ENCODE data around the gene WBP4. TPM values are rescaled to one million over a fixed set of nuclear protein-coding genes. Genes with fewer than 3 reads are reported as not detected.
"Not testable (repeated sequence)": the region's sequence is repeated elsewhere in the genome, so short reads cannot be mapped to it uniquely, and the experiment has no call there.

Gene WBP4
- total RNA-seq, 2 experiments from 2014 or later = 9.8 to 12.2 TPM

DNA sequence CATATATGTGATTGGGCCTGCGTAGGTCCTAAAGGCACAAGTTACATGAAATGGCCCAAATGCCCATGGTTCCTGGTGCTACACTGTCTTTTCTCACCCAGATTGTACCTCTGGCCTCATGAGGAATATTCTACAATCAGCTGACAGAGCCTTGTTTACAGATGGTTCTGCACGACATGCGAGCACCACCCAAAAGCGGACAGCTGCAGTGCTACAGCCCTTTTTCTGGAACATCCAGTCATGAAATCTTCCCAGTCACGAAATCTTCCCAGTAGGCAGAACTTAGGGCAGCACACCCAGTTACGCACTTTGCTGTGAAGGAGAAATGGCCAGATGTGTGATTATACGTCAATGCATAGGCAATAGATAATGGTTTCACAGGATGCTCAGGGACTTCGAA, 34.5 kb upstream of the WBP4 start:
- no peak for DNase-seq
- peaks cover 29% of the 10 kb centered on the region for H3K4me1 Mint-ChIP-seq
- peaks cover 10% of the 10 kb centered on the region for H3K36me3 Mint-ChIP-seq (ENCODE audit: low read depth)
- ChIA-PET POLR2A (no interaction called here), CTCF (interaction anchor here (1.2 to 1.8 kb wide), 2 partner anchors 16 to 34 kb away, joined by 3 to 4 read pairs; partner anchors contain the start of gene WBP4)
- H3K27me3 Mint-ChIP-seq = no peaks in the 10 kb centered on the region
- no peak overlapping the region for H3K4me3 Mint-ChIP-seq
- H3K27ac Mint-ChIP-seq = no peak overlapping the region
- H3K9me3 Mint-ChIP-seq = peaks cover 3% of the 10 kb centered on the region

GRCh38 chr13:41028051-41028450, 33.3 kb upstream of the WBP4 start:
- ChIA-PET POLR2A (no interaction called here), CTCF (interaction anchor here (1.9 kb wide), 1 partner anchor 9 kb away, joined by 9 read pairs; the partner anchor contains the start of gene ELF1)
- DNase-seq = no peak
- Mint-ChIP-seq H3K4me1 (peaks cover 27% of the 10 kb centered on the region), H3K9me3 (peaks cover 3% of the 10 kb centered on the region), H3K27ac (no peak overlapping the region), H3K4me3 (no peak overlapping the region), H3K27me3 (no peaks in the 10 kb centered on the region), H3K36me3 (ENCODE audit: low read depth) (peaks cover 7% of the 10 kb centered on the region)

GRCh38 chr13:41029629-41030028, 31.7 kb upstream of the WBP4 start:
- peaks cover 3% of the 10 kb centered on the region for H3K9me3 Mint-ChIP-seq
- H3K36me3 Mint-ChIP-seq (ENCODE audit: low read depth) = peaks cover 9% of the 10 kb centered on the region
- no peak for DNase-seq
- H3K4me1 Mint-ChIP-seq = peaks cover 23% of the 10 kb centered on the region
- H3K4me3 Mint-ChIP-seq = no peak overlapping the region
- H3K27me3 Mint-ChIP-seq = no peaks in the 10 kb centered on the region
- POLR2A ChIA-PET = no interaction called here
- H3K27ac Mint-ChIP-seq = no peak overlapping the region
- CTCF ChIA-PET = interaction anchor here (0.7 to 1.9 kb wide), 4 partner anchors 9 to 66 kb away, joined by 3 to 9 read pairs (median 3); partner anchors contain the start of gene ELF1

DNA sequence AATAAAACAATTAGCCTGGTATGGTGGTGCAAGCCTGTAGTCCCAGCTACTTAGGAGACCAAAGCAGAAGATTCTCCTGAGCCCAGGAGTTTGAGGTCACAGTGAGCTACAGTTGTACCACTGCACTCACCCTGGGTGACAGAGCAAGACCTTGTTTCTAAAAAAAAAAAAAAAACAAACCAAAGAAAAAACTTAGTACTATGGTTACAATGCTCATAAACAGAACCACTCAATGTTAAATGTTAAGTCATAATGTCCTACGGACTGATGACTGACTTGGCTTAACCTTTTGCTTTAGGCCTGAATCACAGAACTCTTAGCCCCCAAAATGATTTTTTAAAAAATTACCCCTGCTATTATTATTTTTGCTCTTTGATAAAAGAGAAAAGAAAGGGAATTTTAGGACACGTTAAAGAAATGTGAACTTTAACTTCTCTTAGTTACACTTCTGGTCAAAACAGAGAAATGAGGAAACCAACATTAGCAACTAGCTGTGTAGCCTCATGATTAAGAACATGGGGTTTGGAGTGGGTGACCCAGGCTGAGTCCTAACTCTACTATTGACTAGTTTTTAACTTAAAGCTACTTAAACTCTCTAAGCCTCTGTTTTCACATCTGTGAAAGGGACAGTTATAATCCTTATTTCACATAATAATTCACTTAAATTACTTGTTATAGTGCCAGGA, 28.5 kb upstream of the WBP4 start:
- POLR2A ChIA-PET = no interaction called here
- no peaks in the 10 kb centered on the region for H3K27me3 Mint-ChIP-seq
- no peak overlapping the region for H3K4me3 Mint-ChIP-seq
- H3K9me3 Mint-ChIP-seq = no peaks in the 10 kb centered on the region
- no peak for DNase-seq
- H3K36me3 Mint-ChIP-seq (ENCODE audit: low read depth) = peaks cover 3% of the 10 kb centered on the region
- no peak overlapping the region for H3K27ac Mint-ChIP-seq
- H3K4me1 Mint-ChIP-seq = peaks cover 13% of the 10 kb centered on the region
- CTCF ChIA-PET = interaction anchor here (1.0 kb wide), 1 partner anchor 20 kb away, joined by 4 read pairs; no protein-coding TSS in a partner anchor

DNA sequence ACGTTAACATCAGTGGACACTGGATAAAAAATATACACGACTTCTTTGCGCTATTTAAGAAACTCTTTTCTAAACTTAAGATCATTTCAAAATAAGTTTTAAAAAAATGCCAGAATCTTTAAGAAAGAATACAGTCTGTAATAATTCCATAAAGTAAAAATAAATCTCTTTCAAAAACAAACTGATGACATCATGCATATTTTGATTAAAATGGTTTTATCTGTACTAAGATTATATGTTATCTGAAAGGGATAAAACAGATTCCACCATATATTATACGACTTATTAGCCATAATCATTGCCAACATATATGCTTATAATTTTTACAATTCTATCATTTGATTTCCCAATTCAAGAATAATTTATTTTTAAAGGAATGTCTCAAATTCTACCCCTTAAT, 26.9 kb upstream of the WBP4 start:
- no peak for DNase-seq
- Mint-ChIP-seq H3K4me3 (no peak overlapping the region), H3K36me3 (ENCODE audit: low read depth) (peaks cover 4% of the 10 kb centered on the region), H3K4me1 (peaks cover 13% of the 10 kb centered on the region), H3K27me3 (no peaks in the 10 kb centered on the region), H3K27ac (no peak overlapping the region), H3K9me3 (no peaks in the 10 kb centered on the region)
- CTCF ChIA-PET = no interaction called here
- POLR2A ChIA-PET = no interaction called here

DNA sequence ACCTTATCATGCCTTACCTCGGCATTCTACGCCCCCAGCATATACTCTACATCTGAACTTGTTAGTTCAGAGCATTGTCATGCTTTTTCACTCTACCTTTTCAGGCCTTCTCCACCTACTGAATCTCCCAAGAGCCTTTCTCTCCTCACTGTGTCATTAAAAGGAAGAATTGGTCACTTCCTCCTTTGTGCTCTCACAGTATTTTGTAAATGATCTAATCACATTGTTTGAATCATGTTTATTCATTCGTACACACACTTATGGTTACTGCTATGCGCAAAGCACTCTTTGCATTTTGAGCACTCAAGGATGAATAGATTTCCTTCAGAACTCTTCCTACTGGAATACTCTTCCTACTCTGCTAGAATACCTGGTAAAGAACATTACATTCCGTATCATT, 26.4 kb upstream of the WBP4 start:
- H3K4me3 Mint-ChIP-seq = no peak overlapping the region
- DNase-seq = no peak
- H3K27me3 Mint-ChIP-seq = no peaks in the 10 kb centered on the region
- no peak overlapping the region for H3K27ac Mint-ChIP-seq
- CTCF ChIA-PET = no interaction called here
- peaks cover 12% of the 10 kb centered on the region for H3K4me1 Mint-ChIP-seq
- POLR2A ChIA-PET = no interaction called here
- no peaks in the 10 kb centered on the region for H3K9me3 Mint-ChIP-seq
- H3K36me3 Mint-ChIP-seq (ENCODE audit: low read depth) = peaks cover 4% of the 10 kb centered on the region

DNA sequence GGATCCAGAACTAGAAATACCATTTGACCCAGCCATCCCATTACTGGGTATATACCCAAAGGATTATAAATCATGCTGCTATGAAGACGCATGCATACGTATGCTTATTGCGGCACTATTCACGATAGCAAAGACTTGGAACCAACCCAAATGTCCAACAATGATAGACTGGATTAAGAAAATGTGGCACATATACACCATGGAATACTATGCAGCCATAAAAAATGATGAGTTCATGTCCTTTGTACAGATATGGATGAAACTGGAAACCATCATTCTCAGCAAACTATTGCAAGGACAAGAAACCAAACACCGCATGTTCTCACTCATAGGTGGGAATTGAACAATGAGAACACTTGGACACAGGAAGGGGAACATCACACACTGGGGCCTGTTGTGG, 24.8 kb upstream of the WBP4 start:
- H3K36me3 Mint-ChIP-seq (ENCODE audit: low read depth); H3K27ac Mint-ChIP-seq; H3K4me3 Mint-ChIP-seq; CTCF ChIA-PET; H3K4me1 Mint-ChIP-seq; H3K27me3 Mint-ChIP-seq; DNase-seq; POLR2A ChIA-PET; H3K9me3 Mint-ChIP-seq: not testable (repeated sequence)

- ChIA-PET POLR2A (no interaction called here), CTCF (no interaction called here)
- Mint-ChIP-seq H3K27ac (no peak overlapping the region), H3K36me3 (ENCODE audit: low read depth) (peaks cover 9% of the 10 kb centered on the region), H3K4me3 (no peak overlapping the region), H3K4me1 (peaks cover 5% of the 10 kb centered on the region), H3K9me3 (peaks cover 4% of the 10 kb centered on the region), H3K27me3 (no peaks in the 10 kb centered on the region)
- DNase-seq = no peak
Observed at GRCh38 chr13:41039746-41040145, 21.6 kb upstream of the WBP4 start.

GRCh38 chr13:41040584-41041334, 20.6 kb upstream of the WBP4 start:
- no peak for DNase-seq
- H3K27me3 Mint-ChIP-seq = no peaks in the 10 kb centered on the region
- H3K9me3 Mint-ChIP-seq = peaks cover 9% of the 10 kb centered on the region
- H3K36me3 Mint-ChIP-seq (ENCODE audit: low read depth) = peaks cover 13% of the 10 kb centered on the region
- ChIA-PET POLR2A (interaction anchor here (0.6 kb wide), 1 partner anchor 20 kb away, joined by 12 read pairs; no protein-coding TSS in a partner anchor), CTCF (no interaction called here)
- no peak overlapping the region for H3K27ac Mint-ChIP-seq
- H3K4me3 Mint-ChIP-seq = no peak overlapping the region
- H3K4me1 Mint-ChIP-seq = no peaks in the 10 kb centered on the region

- H3K36me3 Mint-ChIP-seq (ENCODE audit: low read depth) = peaks cover 24% of the 10 kb centered on the region
- H3K27me3 Mint-ChIP-seq, POLR2A ChIA-PET, H3K4me1 Mint-ChIP-seq, DNase-seq, H3K4me3 Mint-ChIP-seq, CTCF ChIA-PET, H3K9me3 Mint-ChIP-seq, H3K27ac Mint-ChIP-seq: not testable (repeated sequence)
Observed at GRCh38 chr13:41042419-41042818, 18.9 kb upstream of the WBP4 start.

DNA sequence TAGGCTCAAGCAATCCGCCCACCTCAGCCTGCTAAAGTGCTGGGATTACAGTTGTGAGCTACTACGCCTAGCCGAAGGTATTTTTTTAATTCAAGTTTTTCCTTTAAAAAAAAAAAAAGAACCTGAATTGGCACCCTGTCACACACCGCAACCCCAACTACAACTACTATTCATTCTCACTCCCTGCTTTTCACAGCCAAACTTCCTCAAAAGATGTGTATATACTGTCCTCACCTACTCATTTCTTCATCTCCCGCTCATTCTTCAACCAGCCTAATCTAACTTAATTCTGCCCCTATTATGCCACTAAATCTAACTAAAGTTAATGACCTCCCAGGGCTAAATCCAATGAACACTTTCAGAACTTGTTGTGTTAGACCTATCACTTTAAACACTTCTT, 12.7 kb upstream of the WBP4 start:
- Mint-ChIP-seq H3K27ac (no peak overlapping the region), H3K9me3 (peaks cover 9% of the 10 kb centered on the region), H3K27me3 (no peaks in the 10 kb centered on the region), H3K4me1 (peaks cover 18% of the 10 kb centered on the region), H3K4me3 (no peak overlapping the region), H3K36me3 (ENCODE audit: low read depth) (peaks cover 27% of the 10 kb centered on the region)
- DNase-seq = no peak
- CTCF ChIA-PET = interaction anchor here (0.9 to 2.5 kb wide), 4 partner anchors 10 to 235 kb away, joined by 3 to 7 read pairs (median 3); partner anchors contain the start of gene WBP4
- POLR2A ChIA-PET = no interaction called here

GRCh38 chr13:41049480-41050440, 11.5 kb upstream of the WBP4 start:
- Mint-ChIP-seq H3K27me3 (no peaks in the 10 kb centered on the region), H3K27ac (no peak overlapping the region), H3K36me3 (ENCODE audit: low read depth) (peaks cover 25% of the 10 kb centered on the region), H3K9me3 (peaks cover 9% of the 10 kb centered on the region), H3K4me3 (no peak overlapping the region), H3K4me1 (peaks cover 29% of the 10 kb centered on the region)
- ChIA-PET POLR2A (no interaction called here), CTCF (interaction anchor here (0.6 to 2.5 kb wide), 3 partner anchors 11 to 38 kb away, joined by 3 to 7 read pairs (median 3); partner anchors contain the start of gene WBP4)
- no peak for DNase-seq
